ENCODE data around the gene SUMF2.

DNA sequence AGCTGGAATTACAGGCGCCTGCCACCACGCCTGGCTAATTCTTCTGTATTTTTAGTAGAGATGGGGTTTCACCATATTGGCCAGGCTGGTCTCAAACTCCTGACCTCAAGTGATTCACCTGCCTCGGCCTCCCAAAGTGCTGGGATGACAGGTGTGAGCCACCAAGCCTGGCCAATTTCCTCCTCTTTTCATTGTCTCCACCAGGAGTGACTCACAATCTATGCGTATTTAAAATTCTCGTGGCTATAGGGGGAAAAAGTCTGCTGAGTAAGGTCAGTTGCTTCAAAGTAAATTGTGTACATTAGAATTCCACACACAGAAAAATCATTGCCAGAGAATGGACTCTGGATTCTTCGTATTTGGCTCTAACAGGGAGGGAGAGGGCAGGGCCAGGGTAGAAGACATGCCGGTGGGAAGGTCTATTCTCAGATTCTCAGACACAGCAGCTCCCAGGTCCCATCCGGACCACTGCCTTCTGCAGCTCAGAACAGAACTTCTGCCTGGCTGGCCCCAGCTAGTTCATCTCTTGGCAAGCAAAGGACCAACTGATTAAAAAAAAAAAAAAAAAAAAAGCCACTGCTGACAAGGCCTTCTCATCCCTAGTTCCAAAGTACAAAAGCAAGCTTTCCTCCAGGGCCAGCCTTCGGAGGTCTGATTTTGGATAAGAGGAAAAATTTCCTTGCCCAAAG is 35.0 kb upstream of the SUMF2 start:
- TF ChIP-seq, protein P1, sequence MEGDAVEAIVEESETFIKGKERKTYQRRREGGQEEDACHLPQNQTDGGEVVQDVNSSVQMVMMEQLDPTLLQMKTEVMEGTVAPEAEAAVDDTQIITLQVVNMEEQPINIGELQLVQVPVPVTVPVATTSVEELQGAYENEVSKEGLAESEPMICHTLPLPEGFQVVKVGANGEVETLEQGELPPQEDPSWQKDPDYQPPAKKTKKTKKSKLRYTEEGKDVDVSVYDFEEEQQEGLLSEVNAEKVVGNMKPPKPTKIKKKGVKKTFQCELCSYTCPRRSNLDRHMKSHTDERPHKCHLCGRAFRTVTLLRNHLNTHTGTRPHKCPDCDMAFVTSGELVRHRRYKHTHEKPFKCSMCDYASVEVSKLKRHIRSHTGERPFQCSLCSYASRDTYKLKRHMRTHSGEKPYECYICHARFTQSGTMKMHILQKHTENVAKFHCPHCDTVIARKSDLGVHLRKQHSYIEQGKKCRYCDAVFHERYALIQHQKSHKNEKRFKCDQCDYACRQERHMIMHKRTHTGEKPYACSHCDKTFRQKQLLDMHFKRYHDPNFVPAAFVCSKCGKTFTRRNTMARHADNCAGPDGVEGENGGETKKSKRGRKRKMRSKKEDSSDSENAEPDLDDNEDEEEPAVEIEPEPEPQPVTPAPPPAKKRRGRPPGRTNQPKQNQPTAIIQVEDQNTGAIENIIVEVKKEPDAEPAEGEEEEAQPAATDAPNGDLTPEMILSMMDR (conservative IDR thresholded peaks at IDR 0.05; ENCODE audit: low read depth in 2 of 2) = no peak
- TF ChIP-seq POLR2AphosphoS5 (IDR thresholded peaks at IDR 0.05; ENCODE audit: low read depth) = no peak
- TF ChIP-seq, protein P2, sequence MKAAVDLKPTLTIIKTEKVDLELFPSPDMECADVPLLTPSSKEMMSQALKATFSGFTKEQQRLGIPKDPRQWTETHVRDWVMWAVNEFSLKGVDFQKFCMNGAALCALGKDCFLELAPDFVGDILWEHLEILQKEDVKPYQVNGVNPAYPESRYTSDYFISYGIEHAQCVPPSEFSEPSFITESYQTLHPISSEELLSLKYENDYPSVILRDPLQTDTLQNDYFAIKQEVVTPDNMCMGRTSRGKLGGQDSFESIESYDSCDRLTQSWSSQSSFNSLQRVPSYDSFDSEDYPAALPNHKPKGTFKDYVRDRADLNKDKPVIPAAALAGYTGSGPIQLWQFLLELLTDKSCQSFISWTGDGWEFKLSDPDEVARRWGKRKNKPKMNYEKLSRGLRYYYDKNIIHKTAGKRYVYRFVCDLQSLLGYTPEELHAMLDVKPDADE (IDR thresholded peaks at IDR 0.05) = no peak
- TF ChIP-seq, protein P3, sequence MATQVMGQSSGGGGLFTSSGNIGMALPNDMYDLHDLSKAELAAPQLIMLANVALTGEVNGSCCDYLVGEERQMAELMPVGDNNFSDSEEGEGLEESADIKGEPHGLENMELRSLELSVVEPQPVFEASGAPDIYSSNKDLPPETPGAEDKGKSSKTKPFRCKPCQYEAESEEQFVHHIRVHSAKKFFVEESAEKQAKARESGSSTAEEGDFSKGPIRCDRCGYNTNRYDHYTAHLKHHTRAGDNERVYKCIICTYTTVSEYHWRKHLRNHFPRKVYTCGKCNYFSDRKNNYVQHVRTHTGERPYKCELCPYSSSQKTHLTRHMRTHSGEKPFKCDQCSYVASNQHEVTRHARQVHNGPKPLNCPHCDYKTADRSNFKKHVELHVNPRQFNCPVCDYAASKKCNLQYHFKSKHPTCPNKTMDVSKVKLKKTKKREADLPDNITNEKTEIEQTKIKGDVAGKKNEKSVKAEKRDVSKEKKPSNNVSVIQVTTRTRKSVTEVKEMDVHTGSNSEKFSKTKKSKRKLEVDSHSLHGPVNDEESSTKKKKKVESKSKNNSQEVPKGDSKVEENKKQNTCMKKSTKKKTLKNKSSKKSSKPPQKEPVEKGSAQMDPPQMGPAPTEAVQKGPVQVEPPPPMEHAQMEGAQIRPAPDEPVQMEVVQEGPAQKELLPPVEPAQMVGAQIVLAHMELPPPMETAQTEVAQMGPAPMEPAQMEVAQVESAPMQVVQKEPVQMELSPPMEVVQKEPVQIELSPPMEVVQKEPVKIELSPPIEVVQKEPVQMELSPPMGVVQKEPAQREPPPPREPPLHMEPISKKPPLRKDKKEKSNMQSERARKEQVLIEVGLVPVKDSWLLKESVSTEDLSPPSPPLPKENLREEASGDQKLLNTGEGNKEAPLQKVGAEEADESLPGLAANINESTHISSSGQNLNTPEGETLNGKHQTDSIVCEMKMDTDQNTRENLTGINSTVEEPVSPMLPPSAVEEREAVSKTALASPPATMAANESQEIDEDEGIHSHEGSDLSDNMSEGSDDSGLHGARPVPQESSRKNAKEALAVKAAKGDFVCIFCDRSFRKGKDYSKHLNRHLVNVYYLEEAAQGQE (IDR thresholded peaks at IDR 0.05; ENCODE audit: unreplicated experiment) = no peak
- TF ChIP-seq EZH2phosphoT487 (IDR thresholded peaks at IDR 0.05; ENCODE audit: unreplicated experiment) = no peak
- no peak for TF ChIP-seq NANOG (IDR thresholded peaks at IDR 0.05; ENCODE audit: borderline replicate concordance)
- TF ChIP-seq ZNF331 (CRISPR knock-in tag; IDR thresholded peaks at IDR 0.05; ENCODE audit: low read depth) = no peak
- TF ChIP-seq EZH2 (IDR thresholded peaks at IDR 0.05; ENCODE audit: low read depth, unreplicated experiment) = no peak
- TF ChIP-seq CREB1 (CRISPR knock-in tag; IDR thresholded peaks at IDR 0.05; ENCODE audit: low read depth) = no peak
- TF ChIP-seq JUNB (IDR thresholded peaks at IDR 0.05; ENCODE audit: unreplicated experiment) = no peak
- no peak for TF ChIP-seq ZNF114 (CRISPR knock-in tag; IDR thresholded peaks at IDR 0.05)

All from GM23338 (cell line).